WI38 (cell line): ENCODE results near the gene ANK3.

Source experiments
- H3K4me3 ChIP-seq: 2 replicates; pipeline ENCODE4 v1.5.1; 2011; ENCODE audit warnings: low read depth, mild to moderate bottlenecking, control low read depth, low read length
- TF ChIP-seq, protein P1 (sequence below): IDR thresholded peaks from 2 replicates; pipeline ENCODE4 v1.5.1; 2012; ENCODE audit warnings: low read depth, mild to moderate bottlenecking, control low read depth, low read length

ANK3 gene

GRCh38 chr10:60422809-60423208 lies 33.1 kb upstream of the ANK3 start:
- TF ChIP-seq, protein P1, sequence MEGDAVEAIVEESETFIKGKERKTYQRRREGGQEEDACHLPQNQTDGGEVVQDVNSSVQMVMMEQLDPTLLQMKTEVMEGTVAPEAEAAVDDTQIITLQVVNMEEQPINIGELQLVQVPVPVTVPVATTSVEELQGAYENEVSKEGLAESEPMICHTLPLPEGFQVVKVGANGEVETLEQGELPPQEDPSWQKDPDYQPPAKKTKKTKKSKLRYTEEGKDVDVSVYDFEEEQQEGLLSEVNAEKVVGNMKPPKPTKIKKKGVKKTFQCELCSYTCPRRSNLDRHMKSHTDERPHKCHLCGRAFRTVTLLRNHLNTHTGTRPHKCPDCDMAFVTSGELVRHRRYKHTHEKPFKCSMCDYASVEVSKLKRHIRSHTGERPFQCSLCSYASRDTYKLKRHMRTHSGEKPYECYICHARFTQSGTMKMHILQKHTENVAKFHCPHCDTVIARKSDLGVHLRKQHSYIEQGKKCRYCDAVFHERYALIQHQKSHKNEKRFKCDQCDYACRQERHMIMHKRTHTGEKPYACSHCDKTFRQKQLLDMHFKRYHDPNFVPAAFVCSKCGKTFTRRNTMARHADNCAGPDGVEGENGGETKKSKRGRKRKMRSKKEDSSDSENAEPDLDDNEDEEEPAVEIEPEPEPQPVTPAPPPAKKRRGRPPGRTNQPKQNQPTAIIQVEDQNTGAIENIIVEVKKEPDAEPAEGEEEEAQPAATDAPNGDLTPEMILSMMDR: no peak
- H3K4me3 ChIP-seq: no peak overlapping the region

GRCh38 chr10:60420991-60421894 lies 31.6 kb upstream of the ANK3 start:
- TF ChIP-seq, protein P1: no peak
- H3K4me3 ChIP-seq: no peak overlapping the region

DNA sequence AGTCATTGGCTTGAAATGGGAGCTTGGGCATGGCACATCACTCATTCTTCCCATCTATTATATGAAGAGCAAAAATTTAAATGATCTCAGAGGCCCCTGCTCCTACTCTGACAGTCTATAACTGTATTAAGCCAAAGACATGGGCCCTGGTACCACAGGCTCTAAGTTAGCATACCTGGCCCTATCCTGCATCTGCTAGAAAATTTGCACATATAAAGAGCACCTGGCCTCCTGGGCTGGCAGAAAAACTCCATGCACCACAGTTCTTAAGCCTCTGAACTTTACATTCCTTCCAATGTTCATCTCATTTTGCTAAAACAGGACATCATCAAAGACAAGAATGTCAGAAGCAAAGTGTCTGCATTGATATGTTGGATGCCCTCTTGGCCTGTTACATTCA lies 29.6 kb upstream of the ANK3 start:
- TF ChIP-seq, protein P1: no peak
- no peak overlapping the region for H3K4me3 ChIP-seq

DNA sequence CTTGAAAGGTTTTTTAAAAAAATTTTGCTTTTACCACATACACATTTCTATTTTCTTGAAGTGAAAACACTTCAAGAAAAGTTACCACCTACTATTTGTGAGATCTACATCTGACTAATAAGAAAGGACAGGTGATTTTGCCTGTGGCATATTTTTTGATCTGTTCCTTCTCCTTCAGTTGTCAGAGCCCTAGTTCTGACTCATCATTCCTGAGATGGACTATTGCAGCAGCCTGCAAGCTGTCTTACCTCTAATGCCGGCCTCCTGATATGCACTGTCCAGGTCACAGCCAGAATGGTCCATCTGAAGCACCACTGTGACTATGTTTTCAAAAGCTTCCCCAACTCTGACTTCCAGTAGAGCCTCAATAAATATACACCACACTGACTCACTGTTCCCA lies 28.2 kb upstream of the ANK3 start:
- no peak overlapping the region for H3K4me3 ChIP-seq
- TF ChIP-seq, protein P1: no peak

- no peak overlapping the region for H3K4me3 ChIP-seq
- TF ChIP-seq, protein P1: no peak
These were observed 27.3 kb upstream of the ANK3 start for GRCh38 chr10:60417024-60417423.

DNA sequence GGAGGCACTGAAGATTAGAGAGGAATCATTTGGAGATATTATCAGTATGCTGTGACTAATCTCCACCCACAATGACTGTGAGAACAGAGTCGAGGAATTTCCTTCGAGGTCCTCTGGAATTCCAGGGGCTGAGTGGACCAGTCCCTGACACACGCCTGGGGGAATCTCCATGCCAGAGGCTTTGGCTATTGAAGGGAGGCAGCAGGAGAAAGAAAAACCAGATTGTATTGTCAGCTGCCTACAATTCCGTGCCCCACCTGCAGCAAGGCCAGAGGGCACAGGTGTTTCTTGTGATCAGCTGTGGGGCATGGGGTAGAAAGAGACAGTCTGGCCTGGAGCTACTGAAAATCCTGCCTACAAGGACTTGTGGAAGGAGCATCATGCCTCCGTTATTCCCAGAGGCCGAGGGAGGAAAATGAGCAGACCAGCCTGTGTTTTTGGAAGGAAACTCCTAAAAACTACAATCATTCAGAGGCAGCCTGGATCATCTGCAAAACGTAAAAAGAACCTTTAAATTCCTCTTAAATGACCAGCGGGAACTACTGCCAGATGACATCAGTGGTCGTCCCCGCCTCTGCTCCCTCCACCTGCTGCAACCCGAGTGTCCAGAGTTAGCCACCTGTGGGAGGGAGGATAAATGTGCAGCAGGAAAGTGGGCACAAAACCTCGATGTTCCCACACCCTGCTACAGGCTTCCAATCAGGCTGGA lies 25.4 kb upstream of the ANK3 start:
- no peak overlapping the region for H3K4me3 ChIP-seq
- TF ChIP-seq, protein P1: no peak

DNA sequence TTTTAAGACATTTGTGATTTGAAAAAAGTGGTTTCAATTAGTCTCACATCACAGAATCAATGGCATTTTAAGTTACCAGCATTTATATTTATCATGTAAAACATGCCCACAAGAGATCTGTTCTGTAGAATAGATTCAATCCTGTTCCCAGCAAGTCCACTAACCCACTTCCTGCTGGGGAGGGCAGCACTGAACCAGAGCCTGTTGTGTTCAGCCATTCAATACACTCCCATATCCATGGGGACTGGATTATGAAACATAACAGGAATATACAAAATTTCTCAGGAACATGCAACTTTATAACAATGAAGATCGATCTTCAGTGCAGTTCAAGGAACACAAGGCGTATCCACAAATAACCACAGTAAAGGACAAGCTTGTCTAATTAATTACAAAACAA lies 24.4 kb upstream of the ANK3 start:
- H3K4me3 ChIP-seq: no peak overlapping the region
- TF ChIP-seq, protein P1: no peak
